DND-41 (cell line): Measurements from ENCODE around the gene TRIM69.

Experiments used
- EZH2 ChIP-seq: IDR thresholded peaks from 3 replicates; pipeline ENCODE4 v1.6.1; 2012; ENCODE audit warnings: borderline replicate concordance, low read depth, mild to moderate bottlenecking, moderate library complexity, low read length, inconsistent platforms; ENCODE audit not compliant: severe bottlenecking
- TF ChIP-seq, protein P1 (sequence below): IDR thresholded peaks from 2 replicates; pipeline ENCODE4 v1.5.1; 2012; ENCODE audit warnings: borderline replicate concordance, low read length, moderate library complexity, mild to moderate bottlenecking; ENCODE audit not compliant: poor library complexity, severe bottlenecking; ENCODE audit errors: extremely low read depth

DNA sequence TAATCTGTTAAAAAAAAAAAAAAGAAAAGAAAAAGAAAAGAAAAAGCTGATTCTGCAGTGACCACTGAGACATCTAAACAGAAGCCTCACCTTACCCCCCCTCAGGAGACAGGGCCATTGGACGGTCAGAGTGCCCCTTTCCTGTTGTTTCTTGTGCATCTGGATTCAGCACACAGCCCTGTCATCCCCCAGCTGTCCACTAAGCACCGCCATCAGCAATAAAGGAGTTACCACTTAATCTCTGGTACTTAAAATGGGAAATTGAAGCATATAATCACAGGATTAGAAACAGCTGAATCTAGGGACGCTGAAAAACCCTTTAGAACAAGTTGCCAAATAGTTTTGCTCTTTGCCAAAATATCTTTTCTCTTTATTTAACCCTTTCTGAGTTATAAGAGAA lies 62.5 kb downstream of the TRIM69 start:
- TF ChIP-seq, protein P1, sequence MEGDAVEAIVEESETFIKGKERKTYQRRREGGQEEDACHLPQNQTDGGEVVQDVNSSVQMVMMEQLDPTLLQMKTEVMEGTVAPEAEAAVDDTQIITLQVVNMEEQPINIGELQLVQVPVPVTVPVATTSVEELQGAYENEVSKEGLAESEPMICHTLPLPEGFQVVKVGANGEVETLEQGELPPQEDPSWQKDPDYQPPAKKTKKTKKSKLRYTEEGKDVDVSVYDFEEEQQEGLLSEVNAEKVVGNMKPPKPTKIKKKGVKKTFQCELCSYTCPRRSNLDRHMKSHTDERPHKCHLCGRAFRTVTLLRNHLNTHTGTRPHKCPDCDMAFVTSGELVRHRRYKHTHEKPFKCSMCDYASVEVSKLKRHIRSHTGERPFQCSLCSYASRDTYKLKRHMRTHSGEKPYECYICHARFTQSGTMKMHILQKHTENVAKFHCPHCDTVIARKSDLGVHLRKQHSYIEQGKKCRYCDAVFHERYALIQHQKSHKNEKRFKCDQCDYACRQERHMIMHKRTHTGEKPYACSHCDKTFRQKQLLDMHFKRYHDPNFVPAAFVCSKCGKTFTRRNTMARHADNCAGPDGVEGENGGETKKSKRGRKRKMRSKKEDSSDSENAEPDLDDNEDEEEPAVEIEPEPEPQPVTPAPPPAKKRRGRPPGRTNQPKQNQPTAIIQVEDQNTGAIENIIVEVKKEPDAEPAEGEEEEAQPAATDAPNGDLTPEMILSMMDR: peak; percentile 47
- no peak for TF ChIP-seq EZH2
